HG02840 (cell line): ENCODE data around the gene ZBTB18.

Source experiments
- ATAC-seq: cut with Tn5 transposase; IDR thresholded peaks from one replicate; pipeline ENCODE4 v1.9.1; 2021; ENCODE audit warnings: mild to moderate bottlenecking, moderate library complexity, moderate number of reproducible peaks; ENCODE audit not compliant: unreplicated experiment, low FRiP score

Gene ZBTB18

DNA sequence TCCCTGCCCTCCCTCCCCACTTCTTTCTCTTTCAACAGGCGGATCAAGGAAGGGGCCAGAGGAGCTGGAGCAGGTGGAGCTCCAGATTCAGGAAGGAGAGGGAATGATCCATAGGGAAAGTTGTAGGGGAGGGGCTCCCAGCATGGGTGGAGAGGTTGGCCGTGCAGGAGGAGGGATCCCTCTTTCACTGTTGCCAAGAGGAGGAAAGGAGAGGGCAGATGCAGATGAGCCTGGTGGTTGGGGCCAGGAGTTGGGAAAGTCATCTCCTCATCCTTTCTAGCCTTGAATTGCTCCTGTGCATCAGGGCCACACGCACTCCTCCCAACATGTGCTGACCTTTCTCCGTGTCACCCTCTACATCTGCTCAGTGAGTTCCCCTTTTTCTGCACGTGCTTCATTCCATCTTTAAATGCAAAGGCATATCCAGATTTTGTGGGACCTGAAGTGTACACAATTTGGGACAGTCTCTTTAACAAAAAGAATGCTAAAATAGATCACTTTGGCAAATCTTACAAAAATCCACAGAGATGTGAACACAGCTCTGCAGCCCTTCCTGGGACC is 32.4 kb downstream of the ZBTB18 start:
- no peak for ATAC-seq

DNA sequence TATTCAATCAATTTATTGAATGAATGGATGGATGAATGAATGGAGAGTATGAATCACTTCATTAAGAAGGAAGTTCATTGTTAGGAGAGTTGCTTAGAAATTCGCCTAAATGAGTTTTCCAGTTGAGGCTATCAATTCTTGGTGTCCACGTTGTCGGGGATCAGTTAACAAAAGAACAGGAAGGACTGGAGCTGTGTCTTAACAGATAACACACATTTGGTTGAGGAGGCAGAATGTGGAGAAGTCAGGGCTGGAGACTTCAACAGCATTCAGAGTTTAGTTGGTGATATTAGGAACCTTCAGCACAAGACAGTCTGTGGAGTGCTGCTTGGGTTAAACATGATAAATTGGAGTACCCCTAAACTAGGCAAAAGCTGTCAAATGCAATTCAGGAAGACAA is 33.7 kb downstream of the ZBTB18 start:
- ATAC-seq = no peak

- ATAC-seq = no peak
These were observed 34.8 kb downstream of the ZBTB18 start for GRCh38 chr1:244085891-244086290.

GRCh38 chr1:244087021-244087560 is 36.0 kb downstream of the ZBTB18 start:
- no peak for ATAC-seq

- no peak for ATAC-seq
These were observed 36.5 kb downstream of the ZBTB18 start for GRCh38 chr1:244087611-244088010.

DNA sequence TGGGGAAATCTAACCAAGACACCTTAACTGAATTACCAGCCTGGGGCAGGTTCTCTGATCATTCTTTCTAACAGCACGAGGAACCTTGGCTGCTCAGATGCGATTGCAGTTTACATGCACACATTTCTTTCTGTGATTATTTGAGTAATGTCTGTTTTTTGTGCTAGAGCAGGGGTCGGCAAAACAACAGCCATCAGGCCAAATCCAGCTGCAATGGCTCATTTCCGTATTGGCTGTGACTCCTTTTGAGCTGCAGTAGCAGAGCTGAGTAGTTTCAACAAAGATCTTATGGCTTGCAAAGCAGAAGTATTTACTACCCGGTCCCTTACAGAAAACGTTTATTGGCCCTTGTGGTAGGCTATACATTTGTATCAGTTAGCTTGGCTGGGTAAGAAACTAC is 37.1 kb downstream of the ZBTB18 start:
- no peak for ATAC-seq

- ATAC-seq = no peak
These were observed 38.5 kb downstream of the ZBTB18 start for GRCh38 chr1:244089561-244089960.

DNA sequence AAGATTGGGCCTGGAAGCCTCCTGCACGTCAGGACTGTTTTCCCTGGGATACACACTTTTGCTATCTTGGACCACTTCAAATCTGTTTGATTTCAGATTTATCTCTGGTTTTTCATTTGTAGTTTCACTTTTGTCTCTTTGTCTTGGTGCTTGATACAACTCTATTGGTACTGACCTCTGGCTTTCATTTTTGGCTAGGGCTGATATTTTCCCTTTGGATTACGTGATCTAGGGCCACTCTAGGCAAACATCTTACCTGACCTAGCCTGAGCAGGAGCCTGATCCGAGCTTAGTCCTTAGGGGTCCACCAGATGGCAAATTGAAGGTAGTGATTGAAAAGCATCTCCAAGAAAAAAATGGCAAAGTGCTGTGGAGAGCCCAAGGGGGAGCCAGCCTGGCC is 39.6 kb downstream of the ZBTB18 start:
- no peak for ATAC-seq

GRCh38 chr1:244092293-244092963 is 41.3 kb downstream of the ZBTB18 start:
- no peak for ATAC-seq

DNA sequence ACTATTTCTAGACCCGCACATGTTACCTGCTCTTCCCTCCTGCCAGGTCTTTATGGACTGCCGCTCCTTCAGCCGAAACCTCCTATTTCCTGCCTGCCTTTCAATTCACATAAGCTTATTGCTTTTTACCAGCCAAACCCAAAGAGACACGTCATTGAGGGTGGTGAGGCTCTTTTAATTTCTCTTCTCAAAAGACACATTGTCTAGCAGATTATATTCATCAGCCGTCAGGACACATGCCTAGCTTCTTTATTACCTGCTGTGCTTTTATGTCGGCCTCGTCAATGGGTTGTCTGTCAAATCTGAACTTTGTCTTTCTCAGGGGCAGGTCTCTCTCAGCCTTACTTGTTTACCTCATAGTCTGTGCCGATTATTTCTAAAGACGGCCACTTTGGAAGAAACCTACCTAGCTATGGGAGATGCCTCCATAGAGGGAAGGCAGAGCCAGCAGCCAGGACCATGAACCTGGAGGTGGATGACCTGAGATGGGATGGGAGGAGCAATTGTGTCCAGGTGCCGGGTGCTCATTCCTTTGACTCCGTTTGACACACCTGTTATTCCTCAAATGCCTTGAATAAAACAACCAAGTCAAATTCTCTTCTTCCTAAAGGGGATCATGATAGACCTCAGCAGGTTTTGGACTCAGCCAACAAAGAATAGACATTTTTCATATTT is 42.0 kb downstream of the ZBTB18 start:
- ATAC-seq = no peak

- no peak for ATAC-seq
These were observed 43.9 kb downstream of the ZBTB18 start for GRCh38 chr1:244094880-244095528.

- no peak for ATAC-seq
These were observed 44.4 kb downstream of the ZBTB18 start for GRCh38 chr1:244095529-244095911.

- no peak for ATAC-seq
These were observed 45.1 kb downstream of the ZBTB18 start for GRCh38 chr1:244096066-244096610.

GRCh38 chr1:244096691-244097090 is 45.6 kb downstream of the ZBTB18 start:
- no peak for ATAC-seq

DNA sequence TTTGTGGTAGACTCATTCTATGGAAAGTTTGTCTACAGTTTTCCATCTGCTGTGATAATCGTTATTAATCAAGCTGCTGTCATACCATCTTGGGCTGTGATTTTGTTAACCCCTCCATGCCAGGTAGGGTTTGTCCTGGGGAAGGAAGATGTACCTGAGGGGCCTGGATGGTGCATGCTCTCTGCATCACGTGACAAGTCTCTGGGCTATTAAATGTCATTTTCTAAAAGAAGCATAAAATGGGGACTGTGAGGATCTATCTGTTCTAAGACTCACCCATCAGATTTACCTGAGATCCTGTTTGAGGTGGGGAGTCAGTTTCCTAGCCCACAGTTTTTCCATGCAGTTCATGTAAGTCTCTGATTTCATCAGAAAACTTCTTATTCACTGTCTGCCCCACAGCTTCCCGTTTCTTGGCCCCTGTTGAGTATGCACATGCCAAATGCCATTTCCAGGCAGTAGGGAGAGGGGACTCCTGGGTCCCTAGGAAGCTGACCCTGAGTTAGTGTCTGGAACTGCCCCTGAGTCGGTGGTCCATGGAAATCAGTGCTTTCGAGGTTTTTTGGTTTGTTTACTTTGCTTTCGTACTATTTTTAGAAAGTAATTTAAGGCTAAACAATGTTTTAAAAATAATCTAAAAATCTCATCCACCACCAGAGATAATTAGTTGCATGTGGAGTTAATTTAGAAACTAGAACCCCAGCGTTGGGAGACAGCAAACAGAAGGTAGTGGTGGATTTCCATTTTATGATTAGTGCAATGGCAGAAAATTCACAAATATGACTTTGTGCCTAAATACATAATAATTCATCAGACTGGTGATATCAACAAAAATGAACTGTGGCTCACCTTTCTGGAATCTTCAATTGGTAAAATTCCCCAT is 46.7 kb downstream of the ZBTB18 start:
- ATAC-seq = no peak

GRCh38 chr1:244099258-244099930 is 48.3 kb downstream of the ZBTB18 start:
- ATAC-seq = no peak

DNA sequence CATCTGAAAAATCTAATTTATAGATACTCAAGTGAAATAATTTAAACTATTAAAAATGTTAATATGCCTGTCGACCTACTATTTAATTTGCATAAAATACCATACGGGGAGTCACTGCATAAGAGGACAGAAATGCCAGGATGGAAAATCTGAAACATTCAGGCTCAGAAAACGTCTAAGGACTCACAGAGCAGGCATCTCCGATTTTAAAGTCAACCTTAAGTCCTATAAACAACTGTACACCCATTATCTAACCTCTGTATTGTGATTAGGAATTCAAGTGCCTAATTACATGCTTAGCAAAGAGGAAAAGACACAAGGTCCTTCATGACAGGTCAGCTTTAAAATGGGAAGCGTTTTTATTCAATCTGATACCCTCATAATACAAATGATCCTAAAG is 49.2 kb downstream of the ZBTB18 start:
- ATAC-seq = no peak

DNA sequence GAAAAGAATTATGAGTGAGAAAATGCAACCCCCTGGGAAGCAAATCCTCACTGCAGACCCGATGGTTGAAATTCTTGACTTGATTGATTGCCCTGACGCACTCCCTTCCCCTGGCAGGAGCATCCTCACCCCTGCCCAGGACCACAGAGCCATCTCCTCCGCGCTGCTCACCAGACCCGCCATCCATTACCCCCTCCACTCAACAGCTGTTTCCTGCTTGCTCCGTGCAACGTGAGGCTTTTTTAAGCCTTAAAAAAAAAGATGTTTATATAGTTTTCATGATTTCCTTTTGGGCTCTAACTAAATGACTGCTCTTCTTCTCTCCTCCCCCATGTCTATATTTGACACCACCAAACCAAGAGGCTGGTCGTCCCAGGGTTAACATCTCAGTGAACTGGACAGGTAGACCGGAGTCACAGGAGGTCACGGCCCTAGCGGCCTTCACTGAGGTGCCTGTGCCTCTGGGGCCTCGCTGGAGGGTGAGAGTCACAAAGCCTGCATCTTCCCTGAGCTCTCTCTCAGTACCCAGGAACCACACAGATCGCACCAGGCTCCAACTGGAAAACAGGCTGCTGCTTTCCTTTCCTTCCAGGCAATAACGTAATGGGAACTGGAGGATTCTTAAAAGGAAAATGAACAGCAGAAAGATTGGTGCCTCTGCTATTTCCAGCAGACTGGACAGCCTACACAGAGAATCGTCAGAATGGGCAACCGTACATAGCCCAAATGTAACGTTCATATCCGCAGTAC is 49.8 kb downstream of the ZBTB18 start:
- no peak for ATAC-seq

DNA sequence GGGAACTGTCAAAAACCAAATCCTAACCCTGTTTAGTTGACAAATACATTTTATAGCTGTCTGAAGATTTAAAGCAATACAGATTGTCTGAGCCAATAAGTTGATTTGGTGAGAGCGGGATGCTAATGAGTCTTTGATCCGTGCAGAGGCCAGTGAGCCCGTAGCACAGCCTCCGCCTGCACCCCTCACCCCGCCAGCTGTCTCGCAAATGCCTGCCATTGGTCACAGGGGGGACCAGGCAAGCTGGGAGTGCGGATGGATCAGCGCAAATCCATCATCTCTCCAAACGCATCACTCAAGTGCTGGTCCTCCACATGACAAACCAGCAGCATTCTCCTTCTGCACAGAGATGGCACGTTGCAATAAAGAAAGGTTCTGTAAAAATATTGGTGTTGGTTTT is 51.0 kb downstream of the ZBTB18 start:
- no peak for ATAC-seq
